Breast epithelium (tissue), 3 donors: ENCODE data around the gene CCDC137.
"Not testable (repeated sequence)": the region's sequence is repeated elsewhere in the genome, so short reads cannot be mapped to it uniquely, and the experiment has no call there.

Source experiments
- POLR2A ChIP-seq: fragments of 450-650 bp; IDR thresholded peaks from one replicate; pipeline ENCODE4 v1.6.1; 2016; ENCODE audit warnings: antibody characterized with exemption, mild to moderate bottlenecking, moderate library complexity
- POLR2AphosphoS5 ChIP-seq, 3 donors: sonication (generic); formaldehyde crosslinking; IDR thresholded peaks; one replicate each; pipeline ENCODE4 v1.6.1; 2017; ENCODE audit warnings: antibody characterized with exemption in 3 of 3

- TF ChIP-seq POLR2A; POLR2AphosphoS5 (IDR thresholded peaks at IDR 0.05): not testable (repeated sequence)
These were observed 48.2 kb upstream of the CCDC137 start for GRCh38 chr17:81618307-81618706.
